H54 (cell line): ENCODE results near the gene OR12D3.
"Not testable (repeated sequence)": the region's sequence is repeated elsewhere in the genome, so short reads cannot be mapped to it uniquely, and the experiment has no call there.

Experiments
- DNase-seq: peaks from one replicate; pipeline ENCODE4 v3.0.0; 2011; ENCODE audit warnings: low spot score, mixed read lengths; ENCODE audit not compliant: insufficient read length
- FAIRE-seq: peaks from 3 replicates; lab custom pipeline; 2011; peaks lifted over from hg19 to GRCh38; lab: Jason Lieb, UNC
- POLR2A ChIP-seq: IDR thresholded peaks from 2 replicates; pipeline ENCODE4 v1.6.1; 2011; ENCODE audit warnings: low read depth, mild to moderate bottlenecking, low read length

OR12D3 gene, protein sequence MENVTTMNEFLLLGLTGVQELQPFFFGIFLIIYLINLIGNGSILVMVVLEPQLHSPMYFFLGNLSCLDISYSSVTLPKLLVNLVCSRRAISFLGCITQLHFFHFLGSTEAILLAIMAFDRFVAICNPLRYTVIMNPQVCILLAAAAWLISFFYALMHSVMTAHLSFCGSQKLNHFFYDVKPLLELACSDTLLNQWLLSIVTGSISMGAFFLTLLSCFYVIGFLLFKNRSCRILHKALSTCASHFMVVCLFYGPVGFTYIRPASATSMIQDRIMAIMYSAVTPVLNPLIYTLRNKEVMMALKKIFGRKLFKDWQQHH

DNA sequence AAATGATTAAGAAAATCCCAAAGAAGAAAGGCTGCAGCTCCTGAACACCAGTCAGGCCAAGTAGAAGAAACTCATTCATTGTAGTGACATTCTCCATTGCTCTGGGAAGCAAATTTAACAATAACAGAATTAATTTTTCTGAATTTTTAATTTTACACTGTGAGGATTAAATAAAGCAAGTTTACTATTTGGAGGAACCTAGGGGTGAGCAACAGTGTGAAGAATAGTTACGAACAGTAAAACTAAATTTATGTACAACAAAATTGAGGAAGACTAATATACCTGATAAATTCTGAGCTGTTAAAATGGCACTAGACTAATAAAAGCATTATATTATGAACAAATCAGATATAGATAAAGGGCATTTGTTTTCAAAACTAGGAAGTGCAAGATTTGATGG lies at the start of gene OR12D3:
TSS of gene OR12D3 (minus strand) at position 101 of the 400 bp plus-strand sequence. CDS start at position 97, 4 bp downstream.
- no peak for TF ChIP-seq POLR2A

DNA sequence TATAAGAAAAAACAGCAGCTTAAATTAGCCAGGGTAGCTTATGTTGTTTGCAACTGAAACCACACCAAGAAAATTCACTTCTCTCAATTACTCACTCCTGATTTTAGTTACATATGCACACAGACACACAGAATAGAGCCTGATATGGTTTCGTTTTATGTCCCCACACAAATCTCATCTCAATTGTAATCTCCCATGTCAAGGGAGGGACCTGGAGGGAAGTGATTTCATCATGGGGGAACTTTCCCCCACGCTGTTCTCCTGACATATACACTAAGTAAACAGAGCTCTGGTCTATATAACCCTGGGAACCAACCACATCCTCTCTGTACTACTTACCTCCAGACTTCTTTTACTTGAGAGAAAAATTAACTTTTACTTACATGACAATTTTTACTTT lies 49.5 kb upstream of the OR12D3 start:
- FAIRE-seq (no peak), DNase-seq (no peak)
- TF ChIP-seq POLR2A, result no peak

More for the DNA sequence above, at the start of gene OR12D3:
- FAIRE-seq, result no peak
- no peak for DNase-seq

DNA sequence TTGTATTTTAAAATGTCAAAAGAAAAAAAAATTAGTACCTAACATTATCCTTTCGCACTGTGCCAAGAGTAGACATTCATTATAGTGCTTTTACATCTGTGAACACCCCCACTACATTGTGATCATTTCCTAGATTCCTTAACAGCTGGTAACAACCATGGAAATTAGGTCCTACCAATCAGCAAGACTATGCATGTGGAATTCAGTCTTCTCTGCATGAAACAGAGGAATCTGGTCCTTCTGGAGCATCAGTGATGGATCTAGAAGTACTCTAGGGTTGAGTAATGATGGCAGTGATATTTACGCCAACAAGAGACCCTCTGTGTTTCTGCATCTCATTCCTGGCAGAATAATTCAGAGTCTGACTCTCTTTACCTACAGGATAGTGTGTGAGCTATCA lies 49.1 kb upstream of the OR12D3 start:
- no peak for FAIRE-seq
- DNase-seq, result no peak
- TF ChIP-seq POLR2A, result no peak

DNA sequence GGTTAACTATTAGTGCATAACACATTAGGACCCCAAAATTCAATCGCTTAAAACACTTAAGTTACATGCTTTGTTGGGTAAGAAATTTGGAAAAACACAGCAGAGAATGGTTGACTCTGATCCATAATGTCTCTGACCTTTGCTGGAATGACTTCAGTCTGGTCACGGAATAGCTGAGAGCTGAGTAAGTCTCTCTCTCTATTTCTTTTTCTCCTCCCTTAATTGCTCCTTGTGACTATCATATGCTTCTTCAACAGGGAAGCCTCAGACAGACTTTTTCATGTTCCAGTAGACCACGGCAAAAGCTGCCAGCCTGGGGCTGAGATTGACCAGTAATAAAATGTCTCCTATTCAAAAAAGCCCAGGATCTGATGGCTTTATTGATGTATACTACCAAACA lies 44.4 kb upstream of the OR12D3 start:
- TF ChIP-seq POLR2A, result no peak
- FAIRE-seq (no peak), DNase-seq (no peak)

DNA sequence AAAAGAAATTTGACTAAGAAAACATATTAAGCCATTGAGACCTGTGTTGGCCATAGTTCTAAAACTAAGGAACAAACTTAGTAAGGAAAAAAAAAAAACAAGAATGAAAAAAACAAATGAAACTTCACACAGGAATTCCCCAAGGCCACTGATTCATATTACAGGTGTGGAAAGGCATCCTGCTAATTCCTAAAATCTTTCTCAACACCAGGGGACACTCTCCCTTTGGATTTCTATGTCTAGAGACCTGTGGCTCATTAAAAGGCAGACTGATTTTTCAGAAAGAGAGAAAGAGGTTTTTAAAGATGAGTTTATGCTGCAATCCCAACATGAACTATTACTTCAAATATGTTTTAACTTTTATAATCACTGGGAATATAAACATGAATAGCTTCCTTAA lies 39.5 kb upstream of the OR12D3 start, which contains the start of gene OR12D1:
TSS of gene OR12D1 (plus strand) at position 341 of the 400 bp plus-strand sequence.
- no peak for TF ChIP-seq POLR2A
- FAIRE-seq (no peak), DNase-seq (no peak)

DNA sequence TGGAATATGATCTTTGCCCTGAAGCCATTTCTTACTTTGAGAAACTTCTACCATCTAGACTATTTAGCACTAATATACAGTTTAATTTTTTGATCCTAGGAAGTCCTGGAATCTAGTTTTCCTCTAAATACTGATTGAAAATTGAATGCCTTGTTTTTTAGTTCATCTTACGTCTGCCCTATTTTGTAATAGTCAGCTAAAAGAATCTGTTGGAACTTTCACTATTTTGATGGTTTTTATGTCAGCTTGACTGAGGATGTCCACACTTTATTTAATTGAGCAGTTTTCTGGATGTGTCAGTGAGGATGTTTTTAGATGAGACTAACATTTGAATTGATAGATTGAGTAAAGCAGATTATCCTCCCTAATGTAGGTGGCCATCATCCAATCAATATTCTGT lies 28.7 kb upstream of the OR12D3 start:
- no peak for TF ChIP-seq POLR2A
- no peak for DNase-seq
- FAIRE-seq, result no peak

DNA sequence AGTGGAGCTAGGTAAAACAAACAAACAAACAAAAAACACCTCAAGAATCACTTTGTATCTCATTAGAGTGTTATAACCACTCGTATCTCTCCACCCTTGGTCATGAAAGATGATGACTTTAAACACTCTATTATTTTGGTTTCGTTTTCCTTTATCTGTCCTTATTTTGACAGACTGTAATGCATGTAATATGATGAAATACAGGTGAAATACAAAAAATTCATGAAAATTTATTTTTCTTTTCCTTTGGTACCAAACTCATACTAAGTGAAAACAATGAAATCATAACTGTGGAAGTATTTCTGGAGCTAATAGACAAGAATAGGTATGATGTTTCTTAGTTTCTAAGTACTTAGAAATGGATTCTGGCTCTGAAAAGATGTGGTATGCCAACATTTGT lies 24.4 kb upstream of the OR12D3 start:
- FAIRE-seq (no peak), DNase-seq (no peak)
- no peak for TF ChIP-seq POLR2A

DNA sequence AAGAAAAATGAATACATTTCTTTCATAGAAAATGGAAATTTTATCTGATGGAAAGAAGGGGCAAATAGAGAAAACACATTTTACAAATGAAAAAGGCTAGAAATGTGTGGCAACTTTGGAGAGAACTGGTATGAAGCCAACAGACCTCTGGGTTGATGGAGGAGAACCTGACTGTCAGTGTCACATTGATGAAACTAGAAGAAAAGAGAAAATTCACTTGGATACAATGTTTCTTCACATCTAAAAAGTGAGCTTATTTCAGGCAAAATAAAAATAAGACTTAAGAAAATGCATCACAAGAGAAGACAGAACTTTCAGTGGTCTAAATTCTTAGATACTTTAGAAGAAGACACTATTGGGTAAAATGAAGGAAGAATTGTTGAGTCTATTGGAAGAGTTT lies 20.2 kb upstream of the OR12D3 start, which contains the start of gene OR12D2:
TSS of gene OR12D2 (plus strand) at position 301 of the 400 bp plus-strand sequence. CDS start 1,069 bp downstream, outside the sequence.
- DNase-seq (no peak), FAIRE-seq (no peak)
- no peak for TF ChIP-seq POLR2A

DNA sequence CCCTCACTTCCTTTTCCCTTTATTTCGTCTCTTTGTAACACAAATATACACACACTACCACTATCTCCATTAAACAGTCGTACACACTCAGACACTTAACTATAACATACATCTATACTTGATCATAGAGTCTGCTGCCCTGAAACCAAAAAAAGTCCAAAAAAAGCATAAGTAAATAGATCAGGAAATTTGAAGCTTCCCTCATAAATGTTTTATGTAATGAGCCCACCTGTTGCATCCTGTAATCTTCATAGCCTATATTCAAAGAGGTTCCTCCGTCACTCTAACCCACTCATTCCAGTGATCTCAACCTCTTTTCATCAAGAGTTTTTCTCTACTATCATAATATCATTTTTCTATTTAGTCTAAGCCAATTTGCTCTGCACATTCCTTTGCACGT lies 13.4 kb upstream of the OR12D3 start:
- no peak for FAIRE-seq
- no peak for TF ChIP-seq POLR2A

DNA sequence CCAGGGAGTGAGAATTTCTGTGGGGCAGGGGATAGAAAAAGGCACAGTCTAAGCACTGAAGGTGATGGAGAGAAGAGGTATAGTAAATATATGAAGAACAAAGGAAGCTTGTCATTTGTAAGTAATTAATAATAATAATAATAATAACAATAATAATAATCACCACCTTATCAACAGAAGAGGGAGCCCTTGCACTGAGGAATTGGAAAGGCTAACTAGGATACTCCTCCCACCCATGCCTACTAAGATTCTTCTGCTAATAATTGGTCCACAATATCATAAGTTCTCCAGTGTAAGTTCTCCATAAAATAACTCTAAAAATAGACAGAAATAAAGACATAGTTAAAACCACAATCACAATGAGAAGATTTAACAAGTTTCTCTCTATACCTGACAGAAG lies 912 bp upstream of the OR12D3 start:
- no peak for FAIRE-seq
- no peak for DNase-seq
- TF ChIP-seq POLR2A, result no peak

More for the DNA sequence above, 13.4 kb upstream of the OR12D3 start:
- DNase-seq, result no peak

DNA sequence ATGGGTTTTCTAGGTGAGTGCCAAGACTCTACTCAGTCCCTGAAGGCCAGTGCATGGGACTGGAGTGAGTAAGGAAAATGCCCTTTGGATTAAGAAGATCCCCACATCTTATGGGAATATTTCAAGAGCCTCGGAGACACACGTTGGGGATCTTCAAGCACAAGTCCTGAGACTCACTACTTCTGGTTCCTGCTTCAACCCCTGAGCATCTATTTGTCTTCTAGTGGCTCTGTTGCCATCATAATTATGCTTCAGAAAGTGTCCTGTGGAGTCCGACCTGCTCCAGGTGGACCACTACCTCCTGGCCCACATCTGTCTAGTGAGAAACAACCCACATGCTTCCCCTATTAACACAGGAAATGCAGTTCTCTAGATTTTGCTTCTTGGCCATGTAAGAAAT lies 6.3 kb downstream of the OR12D3 start, which contains the start of gene OR5V1:
TSS of gene OR5V1 (minus strand) at position 101 of the 400 bp plus-strand sequence. CDS start 12,670 bp downstream, outside the sequence.
- no peak for TF ChIP-seq POLR2A
- FAIRE-seq (no peak), DNase-seq (no peak)

DNA sequence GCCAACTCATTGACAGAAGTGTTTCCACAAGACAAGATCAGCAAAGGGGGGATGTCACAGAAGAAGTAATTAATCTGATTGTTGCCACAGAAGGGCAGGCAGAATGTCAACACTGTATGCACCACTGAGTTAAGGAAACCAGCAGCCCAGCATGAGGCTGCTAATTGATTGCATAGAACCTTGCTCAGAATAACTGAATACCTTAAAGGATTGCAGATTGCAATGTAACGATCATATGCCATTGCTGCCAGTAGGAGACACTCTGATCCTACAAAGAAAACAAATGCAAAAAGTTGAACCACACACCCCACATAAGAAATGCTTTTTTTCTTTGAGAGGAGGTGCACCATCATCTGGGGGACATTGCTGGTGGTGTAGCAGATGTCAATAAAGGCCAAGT lies 19.5 kb downstream of the OR12D3 start:
- FAIRE-seq, result no peak
- TF ChIP-seq POLR2A, result no peak

DNA sequence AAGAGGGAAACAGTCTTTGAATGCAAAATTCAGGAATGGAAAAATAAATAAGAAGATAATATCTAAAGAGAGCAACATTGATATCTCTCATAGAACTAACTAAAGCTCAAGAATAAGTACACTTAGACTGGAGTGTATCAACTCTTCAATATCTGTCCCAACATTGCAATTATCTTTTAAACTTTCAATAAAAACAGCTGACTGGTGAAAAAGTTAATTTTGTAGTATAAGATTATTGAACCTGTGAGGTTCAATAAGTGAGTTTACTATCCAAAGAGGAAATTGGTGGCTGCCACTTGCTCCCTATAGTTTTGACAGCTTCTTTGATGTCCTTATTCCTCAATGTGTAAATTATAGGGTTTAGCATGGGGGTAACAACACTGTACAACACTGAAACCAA lies 20.1 kb downstream of the OR12D3 start:
- no peak for FAIRE-seq
- no peak for DNase-seq
- TF ChIP-seq POLR2A, result no peak

More for the DNA sequence above, 19.5 kb downstream of the OR12D3 start:
- no peak for DNase-seq

DNA sequence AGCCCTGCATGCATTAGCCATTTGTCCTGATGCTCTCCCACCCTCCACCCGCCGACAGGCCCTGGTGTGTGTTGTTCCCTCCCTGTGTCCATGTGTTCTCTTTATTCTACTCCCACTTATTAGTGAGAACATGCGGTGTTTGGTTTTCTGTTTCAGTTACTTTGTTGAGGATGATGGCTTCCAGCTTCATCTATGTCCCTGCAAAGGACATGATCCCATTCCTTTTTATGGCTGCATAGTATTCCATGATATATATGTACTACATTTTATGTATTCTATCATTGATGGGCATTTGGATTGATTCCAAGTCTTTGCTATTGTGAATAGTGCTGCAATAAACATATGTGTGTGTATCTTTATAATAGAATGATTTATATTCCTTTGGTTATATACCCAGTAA lies 25.7 kb downstream of the OR12D3 start:
- not testable (repeated sequence) for FAIRE-seq

DNA sequence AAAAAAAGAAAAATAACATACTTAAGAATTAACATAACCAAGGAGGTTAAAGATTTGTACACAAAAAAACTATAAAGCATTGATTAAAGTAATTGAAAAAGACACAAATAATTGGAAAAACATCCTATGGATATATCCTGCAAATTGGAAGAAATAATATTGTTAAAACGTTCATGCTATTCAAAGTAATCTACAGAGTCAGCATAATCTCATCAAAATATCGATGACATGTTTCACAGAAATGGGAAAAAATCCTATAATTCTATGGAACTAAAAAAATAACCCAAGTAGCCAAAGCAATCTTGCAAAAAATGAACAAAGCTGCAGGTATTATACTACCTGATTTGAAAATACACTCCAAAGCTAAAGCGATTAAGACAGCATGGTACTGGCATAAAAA lies 29.7 kb downstream of the OR12D3 start:
- no peak for TF ChIP-seq POLR2A
- FAIRE-seq, result no peak
- no peak for DNase-seq

More for the DNA sequence above, 25.7 kb downstream of the OR12D3 start:
- DNase-seq, result not testable (repeated sequence)
